CD4-positive, alpha-beta memory T cell (primary cell): ENCODE data around the gene ANXA9. TPM values are rescaled to one million over a fixed set of nuclear protein-coding genes. Genes with fewer than 3 reads are reported as not detected.

Experiments
- CTCF ChIA-PET: fragments of 350-600 bp; sonication (Branson Sonifier 250); formaldehyde crosslinking; loops from one replicate; lab custom pipeline; 2021; ENCODE audit warnings: inconsistent platforms; ENCODE audit not compliant: partially characterized antibody; lab: Charles Lee
- POLR2A ChIA-PET: fragments of 350-600 bp; sonication (Branson Sonifier 250); formaldehyde crosslinking; loops from one replicate; lab custom pipeline; 2021; ENCODE audit not compliant: partially characterized antibody; lab: Charles Lee
- DNase-seq, 5 donors: peaks; one replicate each; pipeline versions ENCODE4 v3.0.0 to v3.0.0-alpha.2; 2020 to 2022; ENCODE audit warnings: mixed read lengths in 1 of 5
- H3K27ac ChIP-seq: one replicate; pipeline ENCODE4 v1.7.0; 2013; ENCODE audit warnings: low read depth, low read length
- H3K27me3 ChIP-seq: 2 replicates; pipeline ENCODE4 v1.7.0; 2013; ENCODE audit warnings: mild to moderate bottlenecking, low read length, moderate library complexity; ENCODE audit not compliant: insufficient read depth
- H3K36me3 ChIP-seq: 2 replicates; pipeline ENCODE4 v1.7.0; 2013; ENCODE audit warnings: mild to moderate bottlenecking, low read length, moderate library complexity; ENCODE audit not compliant: insufficient read depth
- H3K4me1 ChIP-seq: 2 replicates; pipeline ENCODE4 v1.7.0; 2013; ENCODE audit warnings: mild to moderate bottlenecking, low read length, moderate library complexity; ENCODE audit not compliant: insufficient read depth
- H3K4me3 ChIP-seq, 2 donors: one replicate each; pipeline ENCODE4 v1.7.0; 2013; ENCODE audit warnings: low read length in 2 of 2, mild to moderate bottlenecking in 1 of 2
- H3K9me3 ChIP-seq, 2 donors: one replicate each; pipeline ENCODE4 v1.7.0; 2013; ENCODE audit warnings: low read length in 2 of 2, control low read depth in 1 of 2; ENCODE audit not compliant: control insufficient read depth in 1 of 2
- H3K27ac Mint-ChIP-seq, 7 donors: one replicate each; pipeline ENCODE4 v1.8.0; 2020 to 2021; ENCODE audit warnings: mixed read lengths in 7 of 7, mild to moderate bottlenecking in 6 of 7, inconsistent platforms in 3 of 7, moderate library complexity in 3 of 7
- H3K27me3 Mint-ChIP-seq, 2 donors: one replicate each; pipeline ENCODE4 v1.8.0; 2020 to 2021; ENCODE audit warnings: mixed read lengths in 2 of 2
- H3K36me3 Mint-ChIP-seq, 2 donors: one replicate each; pipeline ENCODE4 v1.8.0; 2020 to 2021; ENCODE audit warnings: mixed read lengths in 2 of 2, inconsistent platforms in 1 of 2, mild to moderate bottlenecking in 1 of 2
- H3K4me1 Mint-ChIP-seq, 4 donors: one replicate each; pipeline ENCODE4 v1.8.0; 2020 to 2021; ENCODE audit warnings: mixed read lengths in 4 of 4, mild to moderate bottlenecking in 1 of 4
- H3K4me3 Mint-ChIP-seq, 8 donors: one replicate each; pipeline ENCODE4 v1.8.0; 2020 to 2021; ENCODE audit warnings: mixed read lengths in 8 of 8, mild to moderate bottlenecking in 7 of 8, moderate library complexity in 6 of 8, inconsistent platforms in 3 of 8
- H3K9me3 Mint-ChIP-seq, 8 donors: one replicate each; pipeline ENCODE4 v1.8.0; 2020 to 2021; ENCODE audit warnings: mixed read lengths in 8 of 8, mild to moderate bottlenecking in 5 of 8, inconsistent platforms in 3 of 8, moderate library complexity in 1 of 8
- intact Hi-C: fragments of 100-400 bp; cut with micrococcal nuclease; formaldehyde crosslinking; loops from one replicate; pipeline ENCODE4 v1.15.1; 2023
- polyA plus RNA-seq, 2 donors: library from polyadenylated mRNA; unstranded; fragments of 300-500 nt; fragmentation: Illumina TruSeq; gene quantifications; one replicate each; pipeline ENCODE4 v1.2.3, GENCODE V29; 2021
- total RNA-seq, 2 experiments: library from RNA; stranded (reverse); gene quantifications; one replicate each; pipeline ENCODE4 v1.2.3, GENCODE V29; 2021

Gene ANXA9
- total and polyA plus RNA-seq, 4 experiments from 2014 or later, result 0.17 to 0.33 (median 0.23) TPM; not detected in 1

DNA sequence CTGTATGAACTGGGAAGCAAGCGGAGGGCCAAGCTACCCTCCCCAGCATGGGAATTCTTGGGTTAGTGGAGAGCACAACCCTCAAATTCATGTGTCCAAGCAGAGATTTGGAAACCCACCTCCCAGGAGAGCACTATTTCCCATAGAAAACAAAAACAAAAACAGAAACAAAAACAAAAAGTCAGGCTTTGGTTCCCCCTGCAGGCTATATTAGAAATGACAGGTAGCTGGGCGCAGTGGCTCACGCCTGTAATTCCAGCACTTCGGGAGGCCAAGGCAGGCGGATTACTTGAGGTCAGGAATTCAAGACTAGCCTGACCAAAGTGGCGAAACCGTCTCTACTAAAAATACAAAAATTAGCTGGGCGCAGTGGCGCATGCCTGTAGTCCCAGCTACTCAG is 13.8 kb downstream of the ANXA9 start:
- intact Hi-C loops, result loop anchor here (1.0 to 5.0 kb wide), 3 partner anchors 10 to 739 kb away; partner anchors contain the start of genes CA14 and MINDY1
- Mint-ChIP-seq H3K27ac (peak overlapping the region in 6 of 7 donors; percentile 70 to 89 (median 80)), H3K27me3 (no peaks in the 10 kb centered on the region), H3K36me3 (peaks cover 15 to 39% of the 10 kb centered on the region in 2 donors), H3K9me3 (peaks cover 0 to 1% (median 0%) of the 10 kb centered on the region in 8 donors), H3K4me3 (peak overlapping the region in 3 of 8 donors; percentile 10 to 57 (median 25)), H3K4me1 (peaks cover 3 to 20% (median 13%) of the 10 kb centered on the region in 4 donors)
- H3K27ac ChIP-seq, result peak overlapping the region; percentile 10
- DNase-seq, result peak in 3 of 5 donors; percentile 32 to 39 (median 38)
- peaks cover 31% of the 10 kb centered on the region for H3K36me3 ChIP-seq
- ChIA-PET POLR2A (interaction anchor here (0.8 to 3.9 kb wide), 4 partner anchors 10 to 63 kb away, joined by 3 to 16 read pairs (median 5); partner anchors contain the start of genes CDC42SE1 and MINDY1), CTCF (interaction anchor here (0.6 to 14.9 kb wide), 19 partner anchors 10 to 745 kb away, joined by 3 to 255 read pairs (median 4); partner anchors contain the start of genes ANXA9, CERS2, MINDY1 and SETDB1)
- H3K27me3 ChIP-seq, result no peaks in the 10 kb centered on the region
- H3K4me3 ChIP-seq, result no peak overlapping the region
- peaks cover 12% of the 10 kb centered on the region for H3K4me1 ChIP-seq
- H3K9me3 ChIP-seq, result no peaks in the 10 kb centered on the region

DNA sequence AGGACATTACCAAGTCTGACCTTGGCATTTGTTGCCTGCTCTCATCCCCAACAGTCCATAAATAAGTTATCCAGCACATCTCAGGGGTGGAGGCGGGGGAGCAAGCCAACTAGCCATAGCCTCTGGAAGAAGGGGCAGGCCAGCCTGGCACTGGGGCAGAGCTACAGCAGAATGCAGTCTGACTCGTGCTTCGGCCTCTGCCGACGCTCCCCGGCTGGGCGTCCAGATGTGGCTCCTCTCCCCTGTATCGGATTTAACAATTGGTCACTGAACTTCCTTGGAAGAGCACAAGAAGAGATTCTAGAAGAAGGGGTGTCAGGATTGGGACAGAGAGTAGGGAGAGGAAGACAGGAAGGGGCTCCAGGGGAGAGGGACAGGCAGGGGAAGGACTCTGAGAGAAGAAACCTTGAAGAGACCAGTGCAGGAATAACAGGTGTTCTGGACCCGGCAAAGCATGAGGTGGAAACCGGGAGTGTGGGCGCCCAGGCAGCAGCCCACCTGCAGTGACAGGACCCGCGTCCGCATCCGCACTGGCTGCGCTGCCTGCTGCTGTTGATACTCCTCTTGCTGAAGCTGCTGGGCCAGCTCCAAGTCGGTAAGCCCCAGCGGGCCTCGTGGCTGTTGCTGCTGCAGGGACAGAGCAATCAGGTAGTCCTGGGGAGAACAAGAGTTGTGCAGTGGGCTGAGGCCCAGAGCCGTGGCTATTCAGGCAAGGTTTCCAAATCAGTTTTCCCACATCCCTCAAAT is 15.2 kb downstream of the ANXA9 start:
- POLR2A ChIA-PET, result interaction anchor here (1.0 to 3.9 kb wide), 3 partner anchors 9 to 18 kb away, joined by 3 to 16 read pairs (median 6); partner anchors contain the start of gene MINDY1
- Mint-ChIP-seq H3K27ac (peak overlapping the region in 2 of 7 donors; percentile 18 to 29), H3K4me3 (no peak overlapping the region), H3K9me3 (peaks cover 0 to 1% (median 0%) of the 10 kb centered on the region in 8 donors), H3K27me3 (no peaks in the 10 kb centered on the region), H3K4me1 (peaks cover 14 to 34% (median 25%) of the 10 kb centered on the region in 4 donors), H3K36me3 (peaks cover 27 to 51% of the 10 kb centered on the region in 2 donors)
- intact Hi-C loops, result loop anchor here (2.0 to 5.0 kb wide), 2 partner anchors 18 to 740 kb away; partner anchors contain the start of gene CA14
- H3K9me3 ChIP-seq, result no peaks in the 10 kb centered on the region
- peaks cover 37% of the 10 kb centered on the region for H3K36me3 ChIP-seq
- H3K4me3 ChIP-seq, result no peak overlapping the region
- no peak for DNase-seq
- CTCF ChIA-PET, result interaction anchor here (0.7 to 14.9 kb wide), 10 partner anchors 9 to 746 kb away, joined by 3 to 255 read pairs (median 5); partner anchors contain the start of genes ANXA9, CERS2 and MINDY1
- H3K27ac ChIP-seq, result no peak overlapping the region
- H3K4me1 ChIP-seq, result peaks cover 25% of the 10 kb centered on the region
- H3K27me3 ChIP-seq, result no peaks in the 10 kb centered on the region

DNA sequence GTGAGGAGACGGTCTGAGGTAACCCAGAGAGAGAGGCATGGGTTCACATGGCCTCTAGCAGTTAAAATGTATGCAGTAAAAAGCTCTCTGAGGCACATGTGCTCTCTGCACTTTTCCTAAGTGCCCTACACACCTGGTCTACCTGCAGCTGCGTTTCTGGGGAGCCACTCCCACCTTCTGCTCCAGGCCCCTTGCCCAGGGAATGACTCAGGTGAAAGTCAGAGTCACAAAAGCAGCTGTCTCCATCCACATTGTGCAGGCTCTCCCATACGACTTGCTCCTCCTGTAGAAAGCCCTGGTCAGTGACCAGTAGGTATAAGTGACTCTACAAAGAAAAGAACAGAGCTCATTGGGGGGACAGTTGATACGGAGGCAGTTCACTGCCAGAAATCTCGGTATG is 15.9 kb downstream of the ANXA9 start:
- no peak for DNase-seq
- H3K36me3 Mint-ChIP-seq, result peaks cover 27 to 55% of the 10 kb centered on the region in 2 donors
- H3K27me3 Mint-ChIP-seq, result no peaks in the 10 kb centered on the region
- peaks cover 32% of the 10 kb centered on the region for H3K4me1 ChIP-seq
- no peaks in the 10 kb centered on the region for H3K9me3 ChIP-seq
- ChIA-PET CTCF (interaction anchor here (0.7 to 14.9 kb wide), 5 partner anchors 8 to 75 kb away, joined by 4 to 255 read pairs (median 5); partner anchors contain the start of genes ANXA9, CERS2 and MINDY1), POLR2A (interaction anchor here (1.0 kb wide), 1 partner anchor 9 kb away, joined by 3 read pairs; the partner anchor contains the start of gene MINDY1)
- no peak overlapping the region for H3K4me3 Mint-ChIP-seq
- H3K4me1 Mint-ChIP-seq, result peaks cover 21 to 41% (median 31%) of the 10 kb centered on the region in 4 donors
- no peak overlapping the region for H3K27ac ChIP-seq
- peaks cover 0 to 1% (median 0%) of the 10 kb centered on the region in 8 donors for H3K9me3 Mint-ChIP-seq
- intact Hi-C loops, result loop anchor here (2.0 to 5.0 kb wide), 2 partner anchors 19 to 741 kb away; partner anchors contain the start of gene CA14
- H3K36me3 ChIP-seq, result peaks cover 37% of the 10 kb centered on the region
- H3K27ac Mint-ChIP-seq, result peak overlapping the region in 1 of 7 donors; percentile 17
- H3K4me3 ChIP-seq, result no peak overlapping the region
- no peaks in the 10 kb centered on the region for H3K27me3 ChIP-seq

DNA sequence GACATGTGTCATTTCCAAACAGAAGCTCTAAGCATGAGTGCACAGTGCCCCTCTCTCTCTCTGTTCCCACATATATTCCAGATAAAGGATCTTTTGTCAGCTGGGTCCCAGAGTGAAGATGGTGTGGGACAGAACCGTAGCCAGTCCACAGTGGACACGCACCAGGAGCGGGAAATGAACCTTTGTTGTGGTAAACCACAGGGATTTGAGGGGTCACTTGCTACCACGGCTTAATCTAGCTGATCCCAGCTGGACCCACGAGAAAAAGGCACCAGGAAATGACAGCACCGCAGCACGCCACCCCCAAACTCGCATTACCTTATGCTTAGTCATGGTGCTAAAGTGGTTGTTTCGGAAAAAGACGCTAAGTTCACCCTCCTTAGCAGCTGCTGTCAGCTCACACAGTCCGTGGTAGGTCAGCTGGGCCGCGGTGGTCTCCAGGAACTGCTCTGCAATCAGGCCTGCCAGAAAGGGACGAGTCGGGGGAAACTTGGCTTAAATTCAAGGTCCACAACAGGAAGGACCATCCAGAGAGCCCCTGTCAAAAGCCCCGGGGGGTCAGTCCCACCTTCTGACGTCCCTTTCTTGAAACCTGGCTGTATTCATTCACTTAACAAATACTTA is 17.1 kb downstream of the ANXA9 start:
- intact Hi-C loops, result loop anchor here (5.0 kb wide), 1 partner anchor 742 kb away; the partner anchor contains the start of gene CA14
- H3K4me1 Mint-ChIP-seq, result peaks cover 27 to 53% (median 37%) of the 10 kb centered on the region in 4 donors
- no peak overlapping the region for H3K4me3 Mint-ChIP-seq
- H3K9me3 Mint-ChIP-seq, result peaks cover 0 to 1% (median 0%) of the 10 kb centered on the region in 8 donors
- Histone ChIP-seq H3K4me1 (peaks cover 43% of the 10 kb centered on the region), H3K27ac (no peak overlapping the region), H3K36me3 (peaks cover 37% of the 10 kb centered on the region), H3K27me3 (no peaks in the 10 kb centered on the region), H3K4me3 (no peak overlapping the region), H3K9me3 (no peaks in the 10 kb centered on the region)
- H3K27me3 Mint-ChIP-seq, result no peaks in the 10 kb centered on the region
- peaks cover 27 to 58% of the 10 kb centered on the region in 2 donors for H3K36me3 Mint-ChIP-seq
- H3K27ac Mint-ChIP-seq, result peak overlapping the region in 6 of 7 donors; percentile 19 to 82 (median 50)
- DNase-seq, result no peak
- CTCF ChIA-PET, result interaction anchor here (0.9 to 14.9 kb wide), 5 partner anchors 10 to 438 kb away, joined by 3 to 255 read pairs (median 4); partner anchors contain the start of genes ANXA9, CERS2 and PRUNE1
- POLR2A ChIA-PET, result interaction anchor here (0.6 to 0.8 kb wide), 2 partner anchors 16 to 302 kb away, joined by 3 read pairs; partner anchors contain the start of gene GOLPH3L

DNA sequence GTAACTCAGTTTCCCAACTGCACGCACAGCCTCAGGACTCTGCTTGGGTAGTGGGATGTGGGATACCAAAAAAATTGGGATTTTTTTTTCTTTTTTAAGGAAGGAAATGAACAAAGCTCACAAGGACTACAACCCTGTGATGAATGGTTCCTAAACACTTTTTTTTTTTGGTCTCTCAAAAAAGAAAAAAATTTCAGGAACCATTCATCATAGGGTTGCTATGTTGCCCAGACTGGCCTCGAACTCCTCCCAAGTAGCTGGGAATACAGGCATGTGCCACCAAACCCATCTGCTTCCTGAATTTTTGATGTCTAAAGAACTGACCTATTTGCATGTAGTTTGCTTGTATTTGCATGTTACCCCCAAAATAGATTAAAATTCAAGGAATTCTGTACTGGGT is 17.8 kb downstream of the ANXA9 start:
- ChIA-PET CTCF (interaction anchor here (0.9 to 14.9 kb wide), 4 partner anchors 9 to 439 kb away, joined by 3 to 255 read pairs (median 5); partner anchors contain the start of genes ANXA9, CERS2 and PRUNE1), POLR2A (interaction anchor here (0.6 to 0.9 kb wide), 3 partner anchors 17 to 303 kb away, joined by 3 read pairs; partner anchors contain the start of gene GOLPH3L)
- Mint-ChIP-seq H3K9me3 (peaks cover 0 to 1% (median 0%) of the 10 kb centered on the region in 8 donors), H3K36me3 (peaks cover 27 to 58% of the 10 kb centered on the region in 2 donors), H3K27ac (peak overlapping the region in 3 of 7 donors; percentile 24 to 89 (median 64)), H3K4me3 (no peak overlapping the region), H3K27me3 (no peaks in the 10 kb centered on the region), H3K4me1 (peaks cover 31 to 59% (median 41%) of the 10 kb centered on the region in 4 donors)
- Histone ChIP-seq H3K27ac (no peak overlapping the region), H3K4me1 (peaks cover 49% of the 10 kb centered on the region), H3K27me3 (no peaks in the 10 kb centered on the region), H3K4me3 (no peak overlapping the region), H3K36me3 (peaks cover 37% of the 10 kb centered on the region), H3K9me3 (no peaks in the 10 kb centered on the region)
- intact Hi-C loops, result loop anchor here (5.0 kb wide), 1 partner anchor 743 kb away; the partner anchor contains the start of gene CA14
- no peak for DNase-seq

DNA sequence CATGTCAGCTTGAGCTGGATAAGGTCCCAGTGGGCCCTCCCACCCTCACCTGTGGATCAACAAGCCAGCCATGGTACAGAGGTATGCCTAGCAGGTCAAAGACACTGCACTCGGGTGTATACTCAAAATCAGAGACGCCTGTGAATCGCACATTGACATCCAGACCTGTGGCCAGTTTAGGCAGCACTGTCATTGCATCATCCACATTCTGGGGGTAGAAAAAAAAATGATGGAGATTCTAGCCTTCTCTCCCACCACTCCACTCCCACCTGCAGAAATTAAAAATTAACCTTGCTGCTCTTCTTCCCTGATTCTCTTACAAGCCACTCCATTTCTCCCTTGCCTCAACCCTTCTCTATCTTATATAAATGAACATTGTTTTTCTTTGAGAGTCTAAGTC is 18.3 kb downstream of the ANXA9 start:
- H3K27me3 ChIP-seq, result no peaks in the 10 kb centered on the region
- peaks cover 37% of the 10 kb centered on the region for H3K36me3 ChIP-seq
- Mint-ChIP-seq H3K36me3 (peaks cover 27 to 59% of the 10 kb centered on the region in 2 donors), H3K4me1 (peaks cover 32 to 63% (median 41%) of the 10 kb centered on the region in 4 donors), H3K27ac (peak overlapping the region; percentile 7 to 89 (median 53)), H3K27me3 (no peaks in the 10 kb centered on the region), H3K9me3 (peaks cover 0 to 1% (median 0%) of the 10 kb centered on the region in 8 donors), H3K4me3 (no peak overlapping the region)
- peaks cover 52% of the 10 kb centered on the region for H3K4me1 ChIP-seq
- no peak overlapping the region for H3K27ac ChIP-seq
- DNase-seq, result no peak
- no peak overlapping the region for H3K4me3 ChIP-seq
- ChIA-PET POLR2A (interaction anchor here (0.9 to 1.4 kb wide), 3 partner anchors 25 to 72 kb away, joined by 3 read pairs; partner anchors contain the start of gene CERS2), CTCF (interaction anchor here (1.1 to 14.9 kb wide), 5 partner anchors 19 to 745 kb away, joined by 3 to 255 read pairs (median 6); partner anchors contain the start of genes ANXA9 and CERS2)
- no peaks in the 10 kb centered on the region for H3K9me3 ChIP-seq
- intact Hi-C loops, result no loop called here
